Peyer's patch (tissue), 4 donors: ENCODE data around the gene FIBP.

ENCODE experiments used
- POLR2A ChIP-seq, 2 donors: fragments of 450-650 bp; IDR thresholded peaks; one replicate each; pipeline ENCODE4 v1.5.1; 2017; ENCODE audit warnings: antibody characterized with exemption in 2 of 2, mild to moderate bottlenecking in 2 of 2, moderate library complexity in 2 of 2
- TF ChIP-seq, protein P1 (sequence below), 6 experiments: fragments of 450-650 bp in 4 of 6; fragments of 200-600 bp in 2 of 6; sonication (generic) in 1 of 6; IDR thresholded peaks; one replicate each; pipeline ENCODE4 v1.5.1; 2017 to 2019; ENCODE audit warnings: antibody characterized with exemption in 6 of 6, mild to moderate bottlenecking in 3 of 6, moderate library complexity in 1 of 6

DNA sequence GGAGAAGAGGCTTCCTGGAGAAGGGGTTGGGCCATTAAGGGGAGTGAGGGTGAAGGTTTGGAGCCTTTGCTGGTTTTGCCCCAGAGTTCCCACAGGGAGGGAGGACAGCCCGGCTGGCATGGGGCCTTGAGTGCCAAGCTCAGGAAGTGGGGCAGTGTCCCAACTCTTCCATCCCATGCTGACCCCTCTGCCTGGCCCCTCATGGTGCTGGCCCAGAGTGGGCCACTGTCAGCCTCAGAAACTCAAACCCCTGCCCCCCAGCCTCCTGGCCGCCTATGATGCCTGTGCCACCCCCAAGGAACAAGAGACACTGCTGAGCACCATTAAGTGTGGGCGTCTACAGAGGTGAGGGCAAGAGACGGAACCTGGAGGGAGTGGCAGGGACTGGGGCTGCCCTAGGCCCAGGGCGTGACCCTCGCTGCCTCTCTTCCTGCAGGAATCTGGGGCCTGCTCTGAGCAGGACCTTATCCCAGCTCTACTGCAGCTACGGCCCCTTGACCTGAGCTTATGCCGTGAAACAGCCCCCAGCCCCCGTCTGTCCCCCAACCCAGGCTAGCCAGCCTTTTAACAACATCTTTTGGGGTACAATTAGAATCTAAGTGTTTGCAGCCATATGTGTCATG is 22.6 kb downstream of the FIBP start:
- TF ChIP-seq POLR2A (IDR thresholded peaks at IDR 0.05) = no peak
- TF ChIP-seq, protein P1, sequence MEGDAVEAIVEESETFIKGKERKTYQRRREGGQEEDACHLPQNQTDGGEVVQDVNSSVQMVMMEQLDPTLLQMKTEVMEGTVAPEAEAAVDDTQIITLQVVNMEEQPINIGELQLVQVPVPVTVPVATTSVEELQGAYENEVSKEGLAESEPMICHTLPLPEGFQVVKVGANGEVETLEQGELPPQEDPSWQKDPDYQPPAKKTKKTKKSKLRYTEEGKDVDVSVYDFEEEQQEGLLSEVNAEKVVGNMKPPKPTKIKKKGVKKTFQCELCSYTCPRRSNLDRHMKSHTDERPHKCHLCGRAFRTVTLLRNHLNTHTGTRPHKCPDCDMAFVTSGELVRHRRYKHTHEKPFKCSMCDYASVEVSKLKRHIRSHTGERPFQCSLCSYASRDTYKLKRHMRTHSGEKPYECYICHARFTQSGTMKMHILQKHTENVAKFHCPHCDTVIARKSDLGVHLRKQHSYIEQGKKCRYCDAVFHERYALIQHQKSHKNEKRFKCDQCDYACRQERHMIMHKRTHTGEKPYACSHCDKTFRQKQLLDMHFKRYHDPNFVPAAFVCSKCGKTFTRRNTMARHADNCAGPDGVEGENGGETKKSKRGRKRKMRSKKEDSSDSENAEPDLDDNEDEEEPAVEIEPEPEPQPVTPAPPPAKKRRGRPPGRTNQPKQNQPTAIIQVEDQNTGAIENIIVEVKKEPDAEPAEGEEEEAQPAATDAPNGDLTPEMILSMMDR (IDR thresholded peaks at IDR 0.05) = no peak
